ENCODE measurements around the gene PFN1. TPM values are rescaled to one million over a fixed set of nuclear protein-coding genes. Genes with fewer than 3 reads are reported as not detected.
A peak's percentile ranks its signal among the peaks of the same experiment; 100 is the strongest.

The PFN1 gene
- total RNA-seq, 1 experiment from 2014 or later: 1,180 TPM

GRCh38 chr17:4967539-4968485, 19.5 kb upstream of the PFN1 start, which contains the start of gene SPAG7:
SPAG7 (minus strand) TSS chr17:4967817; CDS start chr17:4967804, 13 bp downstream.
- DNase-seq (ENCODE audit: low spot score): peak; percentile 95

- DNase-seq (ENCODE audit: low spot score): peak; percentile 100
Measured at GRCh38 chr17:4966844-4967538, 18.7 kb upstream of the PFN1 start.

DNA sequence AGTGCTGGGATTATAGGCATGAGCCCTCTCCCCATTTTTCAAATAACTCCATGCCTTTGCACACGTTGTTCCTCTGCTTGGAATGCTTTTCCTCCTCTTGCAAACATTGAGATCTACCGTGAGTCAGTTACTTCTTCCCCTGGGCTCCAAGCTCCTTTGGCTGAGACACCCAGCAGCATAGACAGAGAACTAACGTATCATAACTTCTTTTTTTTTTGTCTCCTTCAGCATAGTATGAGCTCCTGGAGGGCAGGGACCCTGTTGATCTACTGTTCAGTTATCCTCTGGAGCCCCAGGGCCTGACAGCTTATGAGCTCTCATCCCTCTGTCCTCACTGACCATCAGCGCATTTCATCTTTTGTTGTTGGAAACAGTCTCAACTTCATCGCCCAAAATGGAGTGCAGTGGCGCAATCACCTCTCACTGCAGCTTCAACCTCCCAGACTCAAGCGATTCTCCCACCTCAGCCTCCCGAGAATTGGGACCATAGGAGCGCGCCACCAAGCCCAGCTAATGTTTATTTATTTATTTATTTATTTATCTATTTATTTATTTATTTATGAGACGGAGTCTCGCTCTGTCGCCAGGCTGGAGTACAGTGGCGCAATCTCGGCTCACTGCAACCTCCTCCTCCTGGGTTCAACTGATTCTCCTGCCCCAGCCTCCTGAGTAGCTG, 17.1 kb upstream of the PFN1 start:
- no peak for DNase-seq (ENCODE audit: low spot score)

DNA sequence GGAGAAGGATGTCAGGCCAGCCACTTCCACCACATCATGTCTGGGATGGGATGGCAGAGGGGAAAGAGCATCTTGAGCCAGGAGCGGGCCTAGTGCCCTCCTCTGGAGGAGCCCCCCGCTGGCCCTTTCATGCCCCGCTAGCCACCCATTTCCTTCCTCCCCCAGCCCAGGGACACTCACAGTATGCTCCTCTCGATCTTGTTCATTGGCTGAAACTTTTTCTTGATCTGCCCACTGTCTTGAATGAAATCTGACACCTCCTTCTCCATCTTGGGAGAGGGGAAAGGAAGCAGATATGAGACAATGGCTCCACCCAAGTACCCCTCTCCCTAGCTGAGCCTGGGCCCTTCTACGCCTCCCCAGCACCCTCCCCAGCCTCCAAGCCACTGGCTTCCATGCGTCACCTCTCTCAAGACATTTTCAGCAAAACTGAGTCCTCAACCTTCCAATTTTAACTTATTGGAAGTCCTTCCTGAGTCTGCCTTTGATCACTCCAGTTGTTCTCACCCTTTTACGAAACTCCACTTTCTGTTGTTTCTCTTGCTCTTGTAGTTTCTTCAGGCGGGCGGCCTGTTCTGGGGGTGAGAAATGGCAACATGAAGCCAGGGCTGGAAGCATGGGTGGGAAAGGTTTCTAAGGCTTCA, 12.1 kb upstream of the PFN1 start:
- no peak for DNase-seq (ENCODE audit: low spot score)

GRCh38 chr17:4959261-4959965, 11.1 kb upstream of the PFN1 start:
- DNase-seq (ENCODE audit: low spot score): no peak

GRCh38 chr17:4958102-4958501, 9.8 kb upstream of the PFN1 start:
- no peak for DNase-seq (ENCODE audit: low spot score)

GRCh38 chr17:4956493-4957061, 8.2 kb upstream of the PFN1 start:
- DNase-seq (ENCODE audit: low spot score): no peak

- DNase-seq (ENCODE audit: low spot score): no peak
Measured at GRCh38 chr17:4955091-4955490, 6.8 kb upstream of the PFN1 start.

DNA sequence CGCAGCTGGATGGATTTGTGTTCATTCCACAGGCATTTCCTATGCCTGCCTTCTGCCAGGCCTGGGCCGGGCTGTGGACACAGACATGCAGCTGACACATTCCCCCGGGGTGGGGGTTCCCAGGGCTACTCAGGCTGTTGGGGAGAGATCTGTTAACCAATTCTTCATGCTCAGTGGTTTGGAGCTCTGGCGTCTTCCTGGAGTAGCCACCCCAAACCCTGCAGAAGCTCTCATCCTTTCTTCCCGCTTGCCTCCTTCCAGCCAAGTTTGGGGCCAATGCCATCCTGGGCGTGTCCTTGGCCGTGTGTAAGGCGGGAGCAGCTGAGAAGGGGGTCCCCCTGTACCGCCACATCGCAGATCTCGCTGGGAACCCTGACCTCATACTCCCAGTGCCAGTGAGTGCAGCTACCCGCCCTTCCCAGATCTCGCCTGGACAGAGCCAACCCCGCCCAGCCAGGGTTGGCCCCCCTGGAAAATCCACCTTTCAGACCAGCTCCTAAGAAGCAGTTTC, 5.2 kb upstream of the PFN1 start:
- peak; percentile 86 for DNase-seq (ENCODE audit: low spot score)

- DNase-seq (ENCODE audit: low spot score): no peak
Measured at GRCh38 chr17:4951486-4951885, 3.2 kb upstream of the PFN1 start.

DNA sequence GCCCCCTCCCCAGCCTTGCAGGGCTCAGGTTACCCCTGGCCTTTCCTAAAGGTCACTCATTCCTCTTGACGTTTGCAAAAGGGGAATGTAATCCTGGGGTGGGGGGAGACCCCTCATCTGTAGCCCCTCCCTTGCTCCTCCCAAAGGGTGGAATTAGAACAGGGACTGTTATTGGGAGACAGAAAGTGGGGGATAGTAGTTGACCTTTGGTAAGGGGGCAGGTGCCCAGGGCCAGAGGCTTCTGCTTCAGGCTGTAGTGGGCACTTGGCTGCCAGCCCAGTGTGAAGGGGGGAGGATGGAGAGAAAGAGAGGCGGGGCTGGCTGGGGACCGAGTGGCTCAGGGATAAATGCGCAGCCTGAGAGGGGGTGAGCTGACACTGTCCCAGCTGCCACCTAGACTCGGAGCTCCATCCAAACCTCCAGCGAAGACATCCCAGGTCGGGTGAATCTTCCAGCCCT, 2.4 kb upstream of the PFN1 start, which contains the start of gene ENO3:
ENO3 (plus strand) TSS at position 374 of the 459 bp plus-strand sequence. CDS start 711 bp downstream, outside the sequence.
- DNase-seq (ENCODE audit: low spot score): no peak

GRCh38 chr17:4950075-4950745, 1.9 kb upstream of the PFN1 start:
- peak; percentile 61 for DNase-seq (ENCODE audit: low spot score)

DNA sequence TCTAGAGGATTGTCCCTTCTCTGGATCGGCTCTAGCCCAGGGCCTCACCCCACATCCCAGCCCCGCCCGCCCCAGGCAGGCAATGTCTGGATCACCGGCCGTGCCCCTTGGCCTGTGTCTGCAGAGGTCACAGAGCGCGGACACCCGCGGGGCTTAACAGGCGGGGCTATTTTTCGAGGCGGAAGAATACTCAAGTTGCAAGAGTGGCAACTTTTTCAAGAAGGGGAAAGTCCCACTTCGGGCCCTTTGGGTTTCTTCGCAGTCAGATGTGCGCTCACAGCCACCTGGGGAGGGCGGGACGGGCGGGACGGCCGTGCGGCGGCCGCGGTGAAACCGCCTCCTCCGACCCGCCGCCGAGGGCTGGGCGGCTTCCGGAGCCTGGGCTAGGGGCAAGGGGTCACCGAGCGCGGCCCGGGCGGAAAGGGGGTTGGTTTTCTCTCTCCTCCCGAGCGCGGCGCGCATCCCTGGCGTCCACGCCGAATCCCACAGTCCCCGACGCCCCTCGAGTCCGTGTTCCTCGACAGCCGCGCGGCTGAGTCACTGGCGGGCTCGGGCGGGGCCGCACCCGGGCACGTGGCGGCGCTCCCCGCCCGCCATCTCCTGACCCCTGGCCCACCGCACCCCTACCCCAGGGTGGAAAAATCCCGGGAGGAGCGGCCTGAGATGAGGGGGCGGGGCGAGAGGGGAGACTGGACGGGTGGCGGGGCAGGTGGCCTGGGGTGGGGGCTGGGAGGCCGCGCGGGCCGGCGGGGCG, 1.2 kb upstream of the PFN1 start:
- peak; percentile 75 for DNase-seq (ENCODE audit: low spot score)

- peak; percentile 74 for DNase-seq (ENCODE audit: low spot score)
Measured at GRCh38 chr17:4948931-4949320, 596 bp upstream of the PFN1 start.

- DNase-seq (ENCODE audit: low spot score): peak; percentile 61
Measured at GRCh38 chr17:4947411-4948165, 742 bp downstream of the PFN1 start.

GRCh38 chr17:4947010-4947410, 1.3 kb downstream of the PFN1 start:
- DNase-seq (ENCODE audit: low spot score): no peak

- no peak for DNase-seq (ENCODE audit: low spot score)
Measured at GRCh38 chr17:4946312-4946976, 1.9 kb downstream of the PFN1 start.

GRCh38 chr17:4945944-4946280, 2.4 kb downstream of the PFN1 start:
- no peak for DNase-seq (ENCODE audit: low spot score)

Data from A172 (cell line).